HuH-7.5 (cell line): ENCODE data around the gene SNRPN.
"Not testable (repeated sequence)": the region's sequence is repeated elsewhere in the genome, so short reads cannot be mapped to it uniquely, and the experiment has no call there.

Source experiments
- DNase-seq: peaks from one replicate; pipeline ENCODE4 v3.0.0; 2011; ENCODE audit warnings: low spot score

The SNRPN gene

GRCh38 chr15:24971052-24971451 is 16.3 kb downstream of the SNRPN start:
- no peak for DNase-seq

- no peak for DNase-seq
Measured at GRCh38 chr15:24971772-24972171, 17.0 kb downstream of the SNRPN start.

GRCh38 chr15:24972707-24973106 is 17.9 kb downstream of the SNRPN start:
- not testable (repeated sequence) for DNase-seq

GRCh38 chr15:24976932-24977331 is 22.1 kb downstream of the SNRPN start:
- no peak for DNase-seq

- no peak for DNase-seq
Measured at GRCh38 chr15:24977686-24978085, 22.9 kb downstream of the SNRPN start.

GRCh38 chr15:24985224-24985623 is 30.4 kb downstream of the SNRPN start:
- DNase-seq, result no peak

GRCh38 chr15:24986653-24987052 is 31.9 kb downstream of the SNRPN start:
- no peak for DNase-seq

GRCh38 chr15:25019434-25019833 is 64.6 kb downstream of the SNRPN start:
- DNase-seq, result no peak

GRCh38 chr15:25022233-25022632 is 67.4 kb downstream of the SNRPN start:
- no peak for DNase-seq
